ENCODE measurements around the gene AGBL1.

The AGBL1 gene

DNA sequence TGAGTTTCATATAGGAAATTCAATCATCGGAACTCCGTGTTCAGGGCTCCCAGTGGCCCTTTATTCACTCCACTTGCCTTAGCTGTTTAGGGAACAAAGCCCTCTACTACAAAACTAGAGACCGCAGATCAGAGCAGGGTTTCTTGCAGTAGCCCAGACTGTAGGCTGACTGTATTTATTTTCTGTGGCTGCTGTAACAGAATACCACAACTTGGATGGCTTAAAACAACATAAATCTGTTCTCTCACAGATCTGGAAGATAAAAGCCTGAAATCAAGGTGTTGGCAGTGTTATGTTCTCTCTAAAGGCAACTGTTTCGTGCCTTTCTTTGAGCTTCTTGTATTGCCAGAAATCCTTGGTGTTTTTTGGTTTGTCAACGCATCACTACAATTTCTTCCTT, 479.0 kb downstream of the AGBL1 start:
- H3K4me3 ChIP-seq (ENCODE audit: low read length), result no peak overlapping the region
- no peak overlapping the region for H2AFZ ChIP-seq (ENCODE audit: low read depth, low read length)
- no peaks in the 10 kb centered on the region for H3K9me3 ChIP-seq (ENCODE audit: low read length)
- H3K27me3 ChIP-seq (ENCODE audit: insufficient read depth, low read length), result no peaks in the 10 kb centered on the region
- peaks cover 33% of the 10 kb centered on the region for H3K4me1 ChIP-seq (ENCODE audit: insufficient read depth, low read length)
- no peaks in the 10 kb centered on the region for H3K36me3 ChIP-seq (ENCODE audit: insufficient read depth, low read length)

- Histone ChIP-seq H3K9me3 (ENCODE audit: low read length) (no peaks in the 10 kb centered on the region), H3K36me3 (ENCODE audit: insufficient read depth, low read length) (no peaks in the 10 kb centered on the region), H3K27me3 (ENCODE audit: insufficient read depth, low read length) (no peaks in the 10 kb centered on the region), H3K4me3 (ENCODE audit: low read length) (no peak overlapping the region), H2AFZ (ENCODE audit: low read depth, low read length) (no peak overlapping the region), H3K4me1 (ENCODE audit: insufficient read depth, low read length) (no peaks in the 10 kb centered on the region)
Observed at GRCh38 chr15:86568378-86568777, 488.7 kb downstream of the AGBL1 start.

GRCh38 chr15:86570738-86571137, 491.1 kb downstream of the AGBL1 start:
- no peaks in the 10 kb centered on the region for H3K36me3 ChIP-seq (ENCODE audit: insufficient read depth, low read length)
- H2AFZ ChIP-seq (ENCODE audit: low read depth, low read length), result no peak overlapping the region
- H3K4me3 ChIP-seq (ENCODE audit: low read length), result no peak overlapping the region
- no peaks in the 10 kb centered on the region for H3K4me1 ChIP-seq (ENCODE audit: insufficient read depth, low read length)
- H3K27me3 ChIP-seq (ENCODE audit: insufficient read depth, low read length), result no peaks in the 10 kb centered on the region
- H3K9me3 ChIP-seq (ENCODE audit: low read length), result no peaks in the 10 kb centered on the region

DNA sequence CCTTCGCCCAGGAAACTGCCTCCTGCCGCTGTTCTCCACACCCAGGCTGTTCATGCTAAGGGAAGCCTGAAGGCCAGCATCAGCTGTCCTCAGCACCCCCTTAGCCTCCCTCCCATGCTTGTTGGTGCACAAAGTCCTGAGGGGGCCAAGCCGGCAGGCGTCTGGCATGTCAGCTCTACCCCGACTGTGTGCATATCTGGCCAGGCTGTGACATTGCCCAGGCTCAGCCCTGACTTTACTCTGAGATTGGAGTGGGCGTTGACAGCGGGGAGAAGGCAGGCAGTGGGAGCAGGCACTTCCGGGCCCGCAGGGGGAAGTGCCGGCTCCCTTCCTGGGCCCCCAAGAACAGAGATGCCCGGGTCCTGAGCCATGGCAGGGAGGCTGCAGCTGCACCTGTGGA, 492.2 kb downstream of the AGBL1 start:
- no peaks in the 10 kb centered on the region for H3K27me3 ChIP-seq (ENCODE audit: insufficient read depth, low read length)
- no peak overlapping the region for H3K4me3 ChIP-seq (ENCODE audit: low read length)
- no peaks in the 10 kb centered on the region for H3K36me3 ChIP-seq (ENCODE audit: insufficient read depth, low read length)
- no peak overlapping the region for H2AFZ ChIP-seq (ENCODE audit: low read depth, low read length)
- no peaks in the 10 kb centered on the region for H3K4me1 ChIP-seq (ENCODE audit: insufficient read depth, low read length)
- no peaks in the 10 kb centered on the region for H3K9me3 ChIP-seq (ENCODE audit: low read length)

DNA sequence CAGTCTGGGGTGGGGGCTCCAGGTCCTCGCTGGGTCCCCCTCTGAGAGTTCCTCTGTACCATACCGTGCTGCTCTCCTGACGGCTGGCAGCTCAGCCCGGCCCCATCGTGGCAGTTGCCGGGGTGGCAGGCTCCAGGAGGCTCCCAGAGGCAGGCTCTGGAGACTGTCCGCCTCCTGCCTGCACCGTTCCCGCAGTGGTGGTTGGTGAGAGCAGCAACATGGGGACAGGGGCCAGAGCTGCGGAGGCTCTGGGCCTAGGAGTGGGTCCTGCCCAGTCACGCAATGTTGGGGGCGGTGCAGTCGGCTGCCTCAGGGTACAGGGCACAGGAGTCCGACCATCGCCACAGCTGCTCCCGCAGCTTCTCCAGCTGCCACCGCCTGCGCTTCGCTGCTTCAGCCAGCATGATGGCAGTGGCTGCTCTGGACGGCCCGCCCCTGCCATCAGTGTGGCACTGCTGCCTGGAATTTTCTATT, 492.7 kb downstream of the AGBL1 start:
- H3K27me3 ChIP-seq (ENCODE audit: insufficient read depth, low read length), result no peaks in the 10 kb centered on the region
- H3K4me1 ChIP-seq (ENCODE audit: insufficient read depth, low read length), result no peaks in the 10 kb centered on the region

GRCh38 chr15:86573476-86573875, 493.8 kb downstream of the AGBL1 start:
- H3K9me3 ChIP-seq (ENCODE audit: low read length), result no peaks in the 10 kb centered on the region
- H2AFZ ChIP-seq (ENCODE audit: low read depth, low read length), result no peak overlapping the region
- no peaks in the 10 kb centered on the region for H3K27me3 ChIP-seq (ENCODE audit: insufficient read depth, low read length)
- H3K36me3 ChIP-seq (ENCODE audit: insufficient read depth, low read length), result no peaks in the 10 kb centered on the region
- no peaks in the 10 kb centered on the region for H3K4me1 ChIP-seq (ENCODE audit: insufficient read depth, low read length)
- no peak overlapping the region for H3K4me3 ChIP-seq (ENCODE audit: low read length)

More for the DNA sequence above, 492.7 kb downstream of the AGBL1 start:
- Histone ChIP-seq H3K9me3 (ENCODE audit: low read length) (no peaks in the 10 kb centered on the region), H3K4me3 (ENCODE audit: low read length) (no peak overlapping the region), H3K36me3 (ENCODE audit: insufficient read depth, low read length) (no peaks in the 10 kb centered on the region), H2AFZ (ENCODE audit: low read depth, low read length) (no peak overlapping the region)

DNA sequence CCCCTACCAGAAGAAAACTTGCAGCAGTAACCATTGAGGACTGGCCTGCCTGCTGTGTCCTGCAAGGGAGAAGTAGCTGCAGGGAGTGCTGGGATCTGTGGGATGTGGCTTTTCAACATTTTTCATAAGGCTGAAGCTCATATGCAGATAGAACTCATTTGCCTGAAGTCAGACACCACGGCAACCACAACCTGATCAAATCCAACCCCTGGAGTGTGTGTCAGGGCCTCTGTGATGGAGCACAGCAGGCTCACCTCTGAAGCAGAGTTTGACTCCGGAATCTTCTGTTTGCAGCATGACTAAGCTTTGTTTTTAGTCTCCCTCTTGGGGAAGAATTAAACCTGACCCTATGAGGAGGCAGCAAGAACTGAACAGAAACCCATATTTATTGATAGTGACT, 508.7 kb downstream of the AGBL1 start:
- Histone ChIP-seq H2AFZ (ENCODE audit: low read depth, low read length) (no peak overlapping the region), H3K36me3 (ENCODE audit: insufficient read depth, low read length) (no peaks in the 10 kb centered on the region), H3K27me3 (ENCODE audit: insufficient read depth, low read length) (no peaks in the 10 kb centered on the region), H3K9me3 (ENCODE audit: low read length) (no peaks in the 10 kb centered on the region), H3K4me3 (ENCODE audit: low read length) (no peak overlapping the region), H3K4me1 (ENCODE audit: insufficient read depth, low read length) (peaks cover 3% of the 10 kb centered on the region)

DNA sequence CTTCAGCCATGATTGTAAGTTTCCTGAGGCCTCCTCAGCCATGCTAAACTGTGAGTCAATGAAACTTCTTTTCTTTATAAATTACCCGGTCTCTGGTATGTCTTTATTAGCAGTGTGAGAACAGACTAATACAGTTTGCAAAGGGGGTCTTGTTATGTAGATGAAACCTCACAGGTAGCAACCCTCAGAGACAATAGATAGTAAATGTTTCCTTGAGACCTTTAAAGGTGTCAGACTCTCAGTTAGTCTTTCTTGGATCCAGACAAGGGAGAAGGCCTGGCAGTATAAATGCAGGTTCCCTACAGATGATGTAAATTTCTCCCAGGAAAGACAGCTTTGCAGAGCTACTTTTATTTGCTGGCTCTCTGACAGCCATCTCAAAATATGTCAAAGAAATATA, 510.8 kb downstream of the AGBL1 start:
- no peak overlapping the region for H2AFZ ChIP-seq (ENCODE audit: low read depth, low read length)
- no peaks in the 10 kb centered on the region for H3K9me3 ChIP-seq (ENCODE audit: low read length)
- no peaks in the 10 kb centered on the region for H3K36me3 ChIP-seq (ENCODE audit: insufficient read depth, low read length)
- peaks cover 3% of the 10 kb centered on the region for H3K4me1 ChIP-seq (ENCODE audit: insufficient read depth, low read length)
- no peaks in the 10 kb centered on the region for H3K27me3 ChIP-seq (ENCODE audit: insufficient read depth, low read length)
- no peak overlapping the region for H3K4me3 ChIP-seq (ENCODE audit: low read length)

DNA sequence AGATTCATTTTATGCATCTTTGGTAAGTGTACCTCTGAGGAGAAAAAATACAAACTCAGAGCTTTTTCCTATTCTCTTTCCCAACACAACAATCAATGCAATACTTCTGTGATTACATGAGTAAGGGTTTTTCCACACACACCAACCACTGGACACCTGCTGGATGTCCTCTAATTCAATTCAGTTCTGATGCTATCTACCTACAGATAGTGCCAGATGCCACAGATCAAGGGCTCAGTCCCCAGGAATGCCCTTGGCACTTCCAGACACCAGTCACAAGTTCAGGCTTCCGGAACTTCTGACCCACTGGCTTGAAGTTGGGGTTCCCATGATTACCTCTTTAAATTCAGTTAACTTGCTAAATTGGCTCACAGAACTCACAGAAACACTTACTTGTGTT, 511.5 kb downstream of the AGBL1 start:
- H3K4me3 ChIP-seq (ENCODE audit: low read length), result no peak overlapping the region
- no peaks in the 10 kb centered on the region for H3K9me3 ChIP-seq (ENCODE audit: low read length)
- H3K27me3 ChIP-seq (ENCODE audit: insufficient read depth, low read length), result no peaks in the 10 kb centered on the region
- no peaks in the 10 kb centered on the region for H3K4me1 ChIP-seq (ENCODE audit: insufficient read depth, low read length)
- no peaks in the 10 kb centered on the region for H3K36me3 ChIP-seq (ENCODE audit: insufficient read depth, low read length)
- H2AFZ ChIP-seq (ENCODE audit: low read depth, low read length), result no peak overlapping the region

GRCh38 chr15:86591994-86592735, 512.5 kb downstream of the AGBL1 start:
- H3K4me3 ChIP-seq (ENCODE audit: low read length), result no peak overlapping the region

GRCh38 chr15:86595741-86596140, 516.1 kb downstream of the AGBL1 start:
- no peak overlapping the region for H2AFZ ChIP-seq (ENCODE audit: low read depth, low read length)
- no peak overlapping the region for H3K4me3 ChIP-seq (ENCODE audit: low read length)
- H3K9me3 ChIP-seq (ENCODE audit: low read length), result no peaks in the 10 kb centered on the region
- no peaks in the 10 kb centered on the region for H3K36me3 ChIP-seq (ENCODE audit: insufficient read depth, low read length)
- H3K4me1 ChIP-seq (ENCODE audit: insufficient read depth, low read length), result no peaks in the 10 kb centered on the region
- no peaks in the 10 kb centered on the region for H3K27me3 ChIP-seq (ENCODE audit: insufficient read depth, low read length)

More at GRCh38 chr15:86591994-86592735, 512.5 kb downstream of the AGBL1 start:
- Histone ChIP-seq H3K9me3 (ENCODE audit: low read length) (no peaks in the 10 kb centered on the region), H3K27me3 (ENCODE audit: insufficient read depth, low read length) (no peaks in the 10 kb centered on the region), H2AFZ (ENCODE audit: low read depth, low read length) (no peak overlapping the region), H3K4me1 (ENCODE audit: insufficient read depth, low read length) (no peaks in the 10 kb centered on the region), H3K36me3 (ENCODE audit: insufficient read depth, low read length) (no peaks in the 10 kb centered on the region)

- H2AFZ ChIP-seq (ENCODE audit: low read depth, low read length), result no peak overlapping the region
- no peaks in the 10 kb centered on the region for H3K36me3 ChIP-seq (ENCODE audit: insufficient read depth, low read length)
- H3K4me3 ChIP-seq (ENCODE audit: low read length), result no peak overlapping the region
- no peaks in the 10 kb centered on the region for H3K9me3 ChIP-seq (ENCODE audit: low read length)
- H3K27me3 ChIP-seq (ENCODE audit: insufficient read depth, low read length), result no peaks in the 10 kb centered on the region
- H3K4me1 ChIP-seq (ENCODE audit: insufficient read depth, low read length), result peaks cover 1% of the 10 kb centered on the region
Observed at GRCh38 chr15:86603466-86603865, 523.8 kb downstream of the AGBL1 start.

- Histone ChIP-seq H2AFZ (ENCODE audit: low read depth, low read length) (no peak overlapping the region), H3K27me3 (ENCODE audit: insufficient read depth, low read length) (no peaks in the 10 kb centered on the region), H3K9me3 (ENCODE audit: low read length) (no peaks in the 10 kb centered on the region), H3K4me1 (ENCODE audit: insufficient read depth, low read length) (peaks cover under 1% of the 10 kb centered on the region), H3K36me3 (ENCODE audit: insufficient read depth, low read length) (no peaks in the 10 kb centered on the region), H3K4me3 (ENCODE audit: low read length) (no peak overlapping the region)
Observed at GRCh38 chr15:86608461-86609205, 529.0 kb downstream of the AGBL1 start.
